Smooth muscle cell (in vitro differentiated cells): ENCODE results near the gene CAPN1. TPM values are rescaled to one million over a fixed set of nuclear protein-coding genes. Genes with fewer than 3 reads are reported as not detected.

ENCODE experiments used
- DNase-seq: peaks from one replicate; lab custom pipeline; 2025; ENCODE audit not compliant: unreplicated experiment; lab: John Stamatoyannopoulos, UW
- H2AFZ ChIP-seq: fragments of 200-600 bp; sonication (generic); 2 replicates; pipeline ENCODE4 v1.6.0; 2016; ENCODE audit warnings: antibody characterized with exemption, low read depth, mild to moderate bottlenecking
- H3F3A ChIP-seq: fragments of 200-600 bp; sonication (generic); 2 replicates; pipeline ENCODE4 v1.6.0; 2017; ENCODE audit warnings: antibody characterized with exemption, low read depth
- H3K27ac ChIP-seq: fragments of 200-600 bp; sonication (generic); 2 replicates; pipeline ENCODE4 v1.5.1; 2016; ENCODE audit warnings: low read depth, mild to moderate bottlenecking
- H3K27me3 ChIP-seq: fragments of 200-600 bp; sonication (generic); 2 replicates; pipeline ENCODE4 v1.6.1; 2016; ENCODE audit warnings: low read depth, mild to moderate bottlenecking
- H3K36me3 ChIP-seq: fragments of 200-600 bp; sonication (generic); 2 replicates; pipeline ENCODE4 v1.5.1; 2016; ENCODE audit warnings: low read depth
- H3K4me1 ChIP-seq: fragments of 200-600 bp; sonication (generic); 2 replicates; pipeline ENCODE4 v1.5.1; 2016; ENCODE audit warnings: low read depth
- H3K4me2 ChIP-seq: fragments of 200-600 bp; sonication (generic); 2 replicates; pipeline ENCODE4 v1.6.0; 2016; ENCODE audit warnings: mild to moderate bottlenecking
- H3K4me3 ChIP-seq: fragments of 200-600 bp; sonication (generic); 2 replicates; pipeline ENCODE4 v1.5.1; 2016; ENCODE audit warnings: mild to moderate bottlenecking
- H3K79me2 ChIP-seq: fragments of 200-600 bp; sonication (generic); 2 replicates; pipeline ENCODE4 v1.6.0; 2016; ENCODE audit warnings: low read depth, mild to moderate bottlenecking
- H3K9ac ChIP-seq: fragments of 200-600 bp; sonication (generic); 2 replicates; pipeline ENCODE4 v1.6.0; 2016; ENCODE audit warnings: low read depth
- H3K9me3 ChIP-seq: fragments of 200-600 bp; sonication (generic); replicated peaks from 2 replicates; pipeline ENCODE4 v1.5.1; 2016; ENCODE audit warnings: low read depth
- H4K20me1 ChIP-seq: fragments of 200-600 bp; sonication (generic); 2 replicates; pipeline ENCODE4 v1.6.0; 2016; ENCODE audit warnings: low read depth
- CTCF ChIP-seq: fragments of 200-600 bp; sonication (generic); IDR thresholded peaks from 2 replicates; pipeline ENCODE4 v1.5.1; 2017; ENCODE audit warnings: borderline replicate concordance, mild to moderate bottlenecking, antibody characterized with exemption; ENCODE audit not compliant: insufficient read depth, poor library complexity, severe bottlenecking
- WGBS: methylation state at CpG from one replicate; pipeline ENCODE4 v1.1.7; 2016; ENCODE audit warnings: low lambda C conversion rate; 5-methylcytosine and 5-hydroxymethylcytosine counted together
- polyA plus RNA-seq: library from polyadenylated mRNA; unstranded; fragments of >200 nt; fragmentation: Nextera tagmentation; extraction: Ambion mirVana; gene quantifications from 2 replicates; pipeline ENCODE4 v1.2.1, GENCODE V29; 2016
- total RNA-seq: library from RNA; depleted of rRNA; stranded (reverse); fragments of >200 nt; gene quantifications from 2 replicates; pipeline ENCODE4 v1.2.3, GENCODE V29; 2014

Gene CAPN1
- total and polyA plus RNA-seq, 2 experiments from 2014 or later = 109 to 126 TPM

- Histone ChIP-seq H3K27me3 (no peaks in the 10 kb centered on the region), H3K9me3 (no peaks in the 10 kb centered on the region), H4K20me1 (no peaks in the 10 kb centered on the region), H3F3A (no peaks in the 10 kb centered on the region), H2AFZ (no peak overlapping the region), H3K36me3 (no peaks in the 10 kb centered on the region), H3K9ac (no peak overlapping the region), H3K4me3 (no peak overlapping the region), H3K79me2 (no peaks in the 10 kb centered on the region), H3K27ac (no peak overlapping the region), H3K4me1 (no peaks in the 10 kb centered on the region), H3K4me2 (no peak overlapping the region)
- TF ChIP-seq CTCF = no peak
- DNase-seq = no peak
- WGBS = 97% methylated on average over 3 of the region's 6 CpGs
Measured at GRCh38 chr11:65216830-65217229, 35.1 kb downstream of the CAPN1 start.

GRCh38 chr11:65217441-65218423 is 36.0 kb downstream of the CAPN1 start:
- H3K4me3 ChIP-seq = no peak overlapping the region
- H4K20me1 ChIP-seq = no peaks in the 10 kb centered on the region
- no peaks in the 10 kb centered on the region for H3K4me1 ChIP-seq
- H3K9ac ChIP-seq = no peak overlapping the region
- H3K36me3 ChIP-seq = no peaks in the 10 kb centered on the region
- no peak overlapping the region for H3K4me2 ChIP-seq
- no peak for TF ChIP-seq CTCF
- H2AFZ ChIP-seq = no peak overlapping the region
- H3K79me2 ChIP-seq = no peaks in the 10 kb centered on the region
- H3K9me3 ChIP-seq = no peaks in the 10 kb centered on the region
- no peak overlapping the region for H3K27ac ChIP-seq
- WGBS = 96% methylated on average over 19 of the region's 19 CpGs
- H3F3A ChIP-seq = no peaks in the 10 kb centered on the region
- H3K27me3 ChIP-seq = no peaks in the 10 kb centered on the region
- DNase-seq = no peak

- no peaks in the 10 kb centered on the region for H3K9me3 ChIP-seq
- TF ChIP-seq CTCF = no peak
- H3K4me1 ChIP-seq = no peaks in the 10 kb centered on the region
- no peaks in the 10 kb centered on the region for H3K79me2 ChIP-seq
- H3K4me3 ChIP-seq = no peak overlapping the region
- H4K20me1 ChIP-seq = no peaks in the 10 kb centered on the region
- no peak overlapping the region for H3K9ac ChIP-seq
- H3K27me3 ChIP-seq = no peaks in the 10 kb centered on the region
- DNase-seq = no peak
- H3K36me3 ChIP-seq = no peaks in the 10 kb centered on the region
- H3K4me2 ChIP-seq = no peak overlapping the region
- H3F3A ChIP-seq = no peaks in the 10 kb centered on the region
- no peak overlapping the region for H3K27ac ChIP-seq
- WGBS = 96% methylated on average over 9 of the region's 9 CpGs
- no peak overlapping the region for H2AFZ ChIP-seq
Measured at GRCh38 chr11:65218446-65218845, 36.7 kb downstream of the CAPN1 start.

- WGBS = 73% methylated on average over 3 of the region's 3 CpGs
Measured at GRCh38 chr11:65219930-65220213, 38.1 kb downstream of the CAPN1 start.

More at GRCh38 chr11:65219930-65220213, 38.1 kb downstream of the CAPN1 start:
- Histone ChIP-seq H2AFZ (no peak overlapping the region), H3K4me1 (peaks cover 3% of the 10 kb centered on the region), H4K20me1 (no peaks in the 10 kb centered on the region), H3K27me3 (no peaks in the 10 kb centered on the region), H3K4me2 (no peak overlapping the region), H3F3A (no peaks in the 10 kb centered on the region), H3K9ac (no peak overlapping the region), H3K4me3 (no peak overlapping the region), H3K79me2 (no peaks in the 10 kb centered on the region), H3K9me3 (no peaks in the 10 kb centered on the region), H3K27ac (no peak overlapping the region), H3K36me3 (no peaks in the 10 kb centered on the region)
- DNase-seq = no peak
- no peak for TF ChIP-seq CTCF
